ENCODE data around the gene LIPK.
"Not testable (repeated sequence)": the region's sequence is repeated elsewhere in the genome, so short reads cannot be mapped to it uniquely, and the experiment has no call there.

Gene LIPK

GRCh38 chr10:88709361-88709760 lies 3.3 kb downstream of the LIPK start:
- DNase-seq (ENCODE audit: low spot score) = not testable (repeated sequence)

- no peak for DNase-seq (ENCODE audit: low spot score)
Measured at GRCh38 chr10:88715517-88715916, 9.5 kb downstream of the LIPK start.

DNA sequence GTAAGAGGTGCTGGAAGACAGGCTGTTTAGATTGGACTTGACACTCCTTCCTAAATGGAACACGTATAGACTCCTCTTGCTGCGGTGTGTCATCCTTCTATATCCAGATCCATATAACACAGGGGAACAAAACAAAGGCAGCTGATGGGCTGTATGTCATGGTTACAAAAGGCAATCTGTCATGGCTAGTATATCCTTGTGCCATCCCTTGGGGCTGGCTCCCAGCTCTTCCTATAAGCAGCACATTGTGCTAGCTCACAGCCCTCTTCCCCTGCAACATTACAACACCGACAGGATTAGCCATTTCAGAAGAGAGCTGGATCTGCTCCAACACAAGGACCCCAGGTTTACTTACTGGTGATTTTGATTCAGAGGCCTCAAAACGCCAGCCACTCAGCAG lies 15.3 kb downstream of the LIPK start:
- no peak for DNase-seq (ENCODE audit: low spot score)

DNA sequence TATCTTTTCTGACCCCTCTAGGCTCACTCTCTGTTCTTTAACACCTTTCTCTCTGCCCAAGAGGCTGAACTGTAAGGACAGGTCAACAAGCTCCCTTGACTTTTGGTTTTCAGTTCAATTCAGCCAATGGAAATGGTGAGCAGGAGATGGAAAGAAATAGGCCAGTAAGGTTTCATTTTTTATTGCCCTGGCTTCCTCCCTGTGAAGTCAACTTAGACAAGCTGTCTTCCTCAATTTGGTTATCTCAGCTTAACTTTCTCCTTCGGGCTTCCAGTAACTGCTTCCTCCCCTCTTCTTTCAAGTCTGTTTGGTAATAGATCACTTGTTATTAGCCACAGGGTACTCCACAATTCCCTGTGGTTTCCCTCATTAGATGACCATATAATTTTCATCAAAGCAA lies 19.7 kb downstream of the LIPK start:
- no peak for DNase-seq (ENCODE audit: low spot score)

DNA sequence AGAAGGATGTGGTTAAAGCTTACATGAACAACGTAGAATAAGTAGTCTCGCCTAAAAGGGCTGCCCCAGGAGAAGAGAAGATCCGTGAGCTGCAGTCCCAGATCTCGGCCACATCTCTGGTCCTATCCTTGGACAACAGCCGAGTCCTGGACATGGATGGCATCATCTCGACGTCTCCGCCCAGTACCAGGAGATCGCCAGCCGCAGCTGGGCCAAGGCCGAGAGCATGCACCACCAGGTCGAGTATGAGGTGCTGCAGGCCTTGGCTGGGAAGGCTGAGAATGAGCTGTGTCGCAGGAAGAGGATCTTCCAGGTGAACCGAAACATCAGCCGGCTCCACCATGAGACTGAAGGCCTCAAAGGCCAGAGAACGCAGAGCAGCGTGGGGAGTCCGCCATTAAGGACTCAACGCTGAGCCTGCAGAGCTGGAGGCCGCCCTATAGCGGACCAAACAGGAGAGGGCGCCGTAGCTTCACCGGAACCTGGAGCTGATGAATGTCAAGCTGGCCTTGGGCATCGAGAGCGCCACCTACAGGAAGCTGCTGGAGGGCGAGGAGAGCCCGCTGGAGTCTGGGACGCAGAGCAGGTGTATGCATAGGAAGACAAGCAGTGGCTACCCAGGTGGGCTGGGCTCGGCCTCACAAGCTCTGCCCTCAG lies 22.2 kb downstream of the LIPK start:
- DNase-seq (ENCODE audit: low spot score) = peak; percentile 11

GRCh38 chr10:88730864-88731263 lies 24.8 kb downstream of the LIPK start:
- DNase-seq (ENCODE audit: low spot score) = peak; percentile 61

- DNase-seq (ENCODE audit: low spot score) = peak; percentile 59
Measured at GRCh38 chr10:88731296-88731695, 25.2 kb downstream of the LIPK start.

GRCh38 chr10:88733215-88733614 lies 27.2 kb downstream of the LIPK start:
- DNase-seq (ENCODE audit: low spot score) = peak; percentile 22

DNA sequence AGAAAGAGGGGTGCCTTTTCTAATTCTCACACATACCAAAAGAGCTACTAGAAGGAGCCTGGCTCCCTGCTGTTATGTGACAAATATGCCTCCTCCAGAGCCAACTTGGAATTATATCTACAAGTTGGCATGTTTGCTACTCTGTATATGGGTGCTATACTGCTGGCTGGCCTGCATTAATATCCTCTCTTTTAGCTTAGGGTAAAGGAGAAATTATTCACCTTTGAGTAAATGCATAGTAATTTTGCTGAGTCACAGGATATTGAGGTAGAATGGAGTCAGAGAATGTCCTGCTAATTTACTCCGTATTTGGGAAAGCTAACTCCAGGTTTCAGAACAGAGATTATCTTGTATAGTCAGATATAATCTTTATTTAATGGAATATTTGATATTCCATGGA lies 29.6 kb downstream of the LIPK start:
- DNase-seq (ENCODE audit: low spot score) = no peak

DNA sequence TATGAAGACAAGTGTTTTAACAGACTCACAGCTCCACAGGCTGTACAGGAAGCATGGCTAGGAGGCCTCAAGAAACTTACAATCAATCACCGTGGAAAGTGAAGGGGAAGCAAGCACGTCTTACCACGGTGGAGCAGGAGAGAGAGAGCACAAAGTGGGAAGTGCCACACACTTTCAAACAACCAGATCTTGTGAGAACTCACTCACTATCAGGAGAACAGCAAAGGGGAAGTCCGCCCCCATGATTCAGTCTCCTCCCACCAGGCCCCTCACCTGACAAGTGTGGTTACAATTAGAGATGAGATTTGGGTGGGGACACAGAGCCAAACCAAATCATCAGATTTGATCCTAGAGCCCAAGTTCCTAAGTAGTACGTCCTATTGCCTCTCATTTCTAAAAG lies 35.9 kb downstream of the LIPK start:
- not testable (repeated sequence) for DNase-seq (ENCODE audit: low spot score)

GRCh38 chr10:88742448-88742847 lies 36.4 kb downstream of the LIPK start:
- DNase-seq (ENCODE audit: low spot score) = no peak

DNA sequence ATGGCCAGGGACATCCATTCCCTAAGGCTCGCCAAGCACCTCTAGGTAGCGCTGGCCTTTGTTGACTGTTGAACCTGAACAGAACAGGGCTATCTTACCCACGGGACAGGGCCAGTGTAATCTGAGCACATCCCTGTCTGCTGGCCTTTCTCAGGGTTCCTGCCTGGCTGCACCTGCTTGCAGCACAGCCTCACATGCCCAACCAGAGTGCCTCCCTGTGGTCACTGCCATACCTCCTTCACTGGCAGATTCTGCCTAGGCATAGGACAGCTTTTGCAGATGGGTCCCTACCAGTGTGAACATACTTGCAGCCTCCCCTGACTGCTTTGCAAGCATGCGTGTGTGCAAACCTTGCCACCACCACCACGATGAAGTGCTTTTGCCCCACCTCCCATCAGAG lies 38.0 kb downstream of the LIPK start:
- DNase-seq (ENCODE audit: low spot score) = peak; percentile 35

DNA sequence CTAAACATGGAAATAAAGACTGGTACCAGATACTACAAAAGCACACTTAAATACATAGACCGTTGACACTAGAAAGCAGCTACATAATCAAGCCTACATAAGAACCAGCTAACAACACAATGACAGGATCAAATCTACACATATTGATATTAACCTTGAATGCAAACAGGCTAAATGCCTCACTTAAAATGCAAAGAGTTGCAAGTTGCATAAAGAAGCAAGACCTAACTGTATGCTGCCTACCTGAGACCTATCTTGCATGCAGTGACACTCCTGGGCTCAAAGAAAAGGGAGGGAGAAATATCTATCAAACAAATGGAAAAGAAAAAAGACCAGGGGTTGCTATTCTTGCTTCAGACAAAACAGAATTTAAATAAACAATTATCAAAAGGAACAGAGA lies 39.6 kb downstream of the LIPK start:
- no peak for DNase-seq (ENCODE audit: low spot score)

DNA sequence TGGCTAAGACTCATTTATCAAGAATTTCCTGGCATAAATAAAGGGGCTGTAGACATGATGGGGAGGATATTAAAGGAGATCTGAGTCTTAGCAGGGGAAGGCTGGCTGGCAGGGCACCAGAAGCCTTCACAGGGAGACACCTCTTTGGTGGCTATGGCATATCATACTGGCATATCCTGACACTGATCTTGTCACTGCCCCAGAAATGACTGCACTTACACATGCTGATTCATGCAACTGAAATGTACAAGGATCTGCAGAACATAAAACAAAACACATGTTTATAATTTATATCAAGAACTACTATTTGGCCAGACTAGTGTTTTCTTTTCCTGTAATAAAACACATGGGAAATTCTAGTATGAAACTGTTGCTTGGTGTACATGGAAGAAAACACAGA lies 48.2 kb downstream of the LIPK start:
- DNase-seq (ENCODE audit: low spot score) = no peak

- no peak for DNase-seq (ENCODE audit: low spot score)
Measured at GRCh38 chr10:88755753-88756152, 49.7 kb downstream of the LIPK start.

DNA sequence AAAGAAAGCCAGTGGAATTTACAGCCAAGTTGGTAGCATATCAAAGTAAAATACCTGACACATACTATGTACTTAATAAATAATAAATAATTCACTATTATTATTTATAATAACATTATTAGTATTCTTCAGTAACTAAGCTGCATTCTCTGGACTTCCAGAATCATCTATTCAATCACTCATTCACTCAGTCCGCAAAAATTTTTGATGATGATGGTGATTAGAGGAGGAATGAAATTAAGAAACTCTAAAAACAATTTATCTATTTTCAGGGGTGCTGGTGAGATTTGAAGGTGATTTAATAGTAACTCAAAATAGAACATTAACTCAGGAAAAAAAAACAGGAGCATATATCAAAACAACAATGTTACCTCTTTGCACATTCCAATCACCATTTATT lies 50.6 kb downstream of the LIPK start:
- DNase-seq (ENCODE audit: low spot score) = no peak

- DNase-seq (ENCODE audit: low spot score) = no peak
Measured at GRCh38 chr10:88759366-88760101, 53.5 kb downstream of the LIPK start, which contains the start of gene LIPN. LIPN (plus strand) TSS chr10:88760020; CDS start chr10:88761406, 1,386 bp downstream.

DNA sequence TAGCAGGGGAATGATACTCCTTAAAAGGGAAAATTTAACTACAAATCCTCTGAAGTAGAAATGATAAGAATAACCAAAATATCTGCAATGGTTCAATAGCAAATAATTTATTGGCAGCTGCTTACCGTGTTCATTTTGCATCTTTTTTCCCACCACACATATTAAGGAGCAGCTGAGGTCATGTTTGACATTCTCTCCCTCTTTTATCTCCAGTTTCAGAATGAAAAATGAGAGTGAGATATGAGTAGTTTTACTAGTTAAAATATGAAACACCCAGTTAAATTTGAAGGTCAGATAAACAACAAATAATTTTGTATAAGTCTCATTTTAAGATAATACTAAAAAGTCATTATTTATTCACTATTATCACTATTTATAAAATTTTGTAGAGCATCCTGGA lies 56.9 kb downstream of the LIPK start:
- no peak for DNase-seq (ENCODE audit: low spot score)

DNA sequence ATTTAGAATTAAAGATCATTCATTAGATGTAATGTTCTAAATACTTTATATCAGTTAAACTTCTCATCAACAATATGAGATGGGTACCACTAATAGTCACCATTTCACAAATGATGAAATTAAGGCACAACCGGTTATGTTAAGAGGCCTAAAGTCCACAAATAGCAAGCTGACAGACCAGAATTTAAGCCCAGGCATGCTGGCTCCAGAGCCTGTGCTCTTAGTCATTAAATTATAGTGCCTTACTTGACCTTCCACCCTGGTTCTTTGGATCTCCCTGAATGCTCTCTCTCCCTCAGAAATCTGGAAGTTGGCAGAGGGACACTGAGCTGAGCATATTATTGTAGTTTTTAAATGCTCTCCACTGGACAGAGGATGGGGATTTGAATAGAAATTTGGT lies 57.4 kb downstream of the LIPK start:
- DNase-seq (ENCODE audit: low spot score) = no peak

- no peak for DNase-seq (ENCODE audit: low spot score)
Measured at GRCh38 chr10:88764110-88764509, 58.1 kb downstream of the LIPK start.

DNA sequence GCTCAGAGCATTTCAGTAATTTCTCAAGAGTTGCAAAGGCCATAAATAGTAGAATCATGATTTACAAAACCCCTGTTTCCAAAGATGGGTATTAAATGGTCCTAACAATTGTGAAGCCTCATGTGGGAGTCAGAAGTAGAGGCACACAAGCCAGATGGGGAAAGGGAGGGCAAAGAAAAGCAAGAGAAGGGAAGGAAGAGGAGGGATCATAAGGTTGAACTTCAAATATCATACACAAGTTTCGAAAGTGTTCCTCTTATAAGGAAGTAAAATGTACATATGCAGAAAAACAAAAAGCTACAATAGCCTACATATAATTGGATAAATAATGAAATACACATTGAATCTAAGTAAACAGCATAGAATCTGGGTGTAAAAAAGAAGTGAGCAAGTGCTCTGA lies 59.8 kb downstream of the LIPK start:
- no peak for DNase-seq (ENCODE audit: low spot score)

- DNase-seq (ENCODE audit: low spot score) = no peak
Measured at GRCh38 chr10:88769384-88769783, 63.3 kb downstream of the LIPK start.

DNA sequence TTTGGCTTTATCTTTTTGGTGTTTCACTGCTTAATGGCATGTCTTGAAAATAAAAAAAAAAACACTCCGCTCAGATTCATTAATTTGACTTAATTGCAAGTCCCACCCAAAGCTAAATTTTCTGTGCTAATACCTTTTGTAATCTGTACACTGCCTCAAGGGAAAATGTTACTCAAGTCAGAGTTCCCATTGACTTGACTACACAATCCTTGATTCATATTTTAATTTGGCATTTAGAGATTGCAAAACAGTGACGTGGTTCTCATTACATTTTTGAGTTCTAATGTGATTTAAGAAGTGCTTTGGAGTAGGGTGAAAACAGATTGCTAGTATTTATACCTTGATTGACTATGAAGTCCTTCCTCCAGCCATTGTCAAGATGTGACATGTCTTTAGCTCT lies 75.2 kb downstream of the LIPK start:
- no peak for DNase-seq (ENCODE audit: low spot score)
